Inflammatory macrophage treated with lipopolysaccharide for 4 hours (primary cell): Measurements from ENCODE around the gene DNAJB13.

Source experiments
- DNase-seq: peaks from one replicate; pipeline ENCODE4 v3.0.0-alpha.2; 2020

Gene DNAJB13

GRCh38 chr11:74018331-74019005 is 67.6 kb downstream of the DNAJB13 start:
- DNase-seq, result peak; percentile 90

GRCh38 chr11:74019104-74019738 is 68.4 kb downstream of the DNAJB13 start:
- DNase-seq, result peak; percentile 36

GRCh38 chr11:74019860-74020259 is 69.0 kb downstream of the DNAJB13 start:
- DNase-seq, result peak; percentile 66
